GM12892 (cell line): Measurements from ENCODE around the gene GOLGA6B.
"Not testable (repeated sequence)": the region's sequence is repeated elsewhere in the genome, so short reads cannot be mapped to it uniquely, and the experiment has no call there.

Experiments
- DNase-seq: peaks from one replicate; pipeline ENCODE4 v3.0.0; 2011; ENCODE audit not compliant: insufficient read length
- FAIRE-seq: peaks from 2 replicates; lab custom pipeline; 2011; peaks lifted over from hg19 to GRCh38; lab: Jason Lieb, UNC
- POLR2A ChIP-seq: IDR thresholded peaks from 2 replicates; pipeline ENCODE4 v1.6.1; 2011; ENCODE audit warnings: low read depth, low read length, control low read depth
- POLR2AphosphoS5 ChIP-seq: IDR thresholded peaks from 2 replicates; pipeline ENCODE4 v1.6.1; 2011; ENCODE audit warnings: low read depth, low read length, control low read depth
- TAF1 ChIP-seq: IDR thresholded peaks from 2 replicates; pipeline ENCODE4 v1.6.1; 2011; ENCODE audit warnings: low read depth, mild to moderate bottlenecking, control low read depth, low read length, borderline replicate concordance

Gene GOLGA6B

DNA sequence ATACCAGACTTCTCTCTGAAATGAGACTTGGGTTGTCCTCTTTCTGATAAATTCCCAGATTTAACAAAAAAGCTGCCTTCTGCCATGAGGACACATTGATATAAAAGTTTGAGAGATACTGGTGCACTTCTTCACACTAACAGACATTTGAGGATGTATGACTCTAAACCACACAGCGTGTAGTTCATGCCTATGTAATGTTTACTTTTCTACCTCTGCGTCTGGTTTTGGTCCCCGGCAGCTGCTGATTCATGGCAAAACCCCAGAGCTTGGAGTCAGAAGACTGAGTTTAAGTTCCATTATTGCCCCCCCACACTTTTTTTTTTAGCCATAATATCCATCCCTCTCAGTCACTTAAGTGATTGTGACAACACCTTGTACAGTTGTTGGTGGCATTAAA lies 1.5 kb downstream of the GOLGA6B start:
- not testable (repeated sequence) for DNase-seq, FAIRE-seq

DNA sequence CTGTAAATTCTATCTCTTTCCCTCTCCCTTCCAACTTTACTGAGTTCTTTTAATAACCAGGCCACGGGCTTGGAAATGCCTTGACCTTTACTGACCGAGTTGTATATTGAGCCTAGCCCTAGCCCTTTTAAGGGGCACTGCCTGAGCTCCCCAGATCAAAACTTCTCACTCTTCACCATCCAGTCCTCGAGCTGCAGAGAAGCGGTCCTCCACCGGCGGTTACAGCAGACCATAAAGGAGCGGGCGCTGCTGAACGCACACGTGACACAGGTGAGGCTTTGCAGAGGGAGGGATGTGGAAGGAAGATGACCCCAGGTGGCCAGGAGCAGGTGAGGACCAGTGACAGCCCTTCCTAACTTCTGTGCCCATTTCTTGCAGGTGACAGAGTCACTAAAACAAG lies 6.6 kb downstream of the GOLGA6B start:
- FAIRE-seq, DNase-seq: not testable (repeated sequence)

DNA sequence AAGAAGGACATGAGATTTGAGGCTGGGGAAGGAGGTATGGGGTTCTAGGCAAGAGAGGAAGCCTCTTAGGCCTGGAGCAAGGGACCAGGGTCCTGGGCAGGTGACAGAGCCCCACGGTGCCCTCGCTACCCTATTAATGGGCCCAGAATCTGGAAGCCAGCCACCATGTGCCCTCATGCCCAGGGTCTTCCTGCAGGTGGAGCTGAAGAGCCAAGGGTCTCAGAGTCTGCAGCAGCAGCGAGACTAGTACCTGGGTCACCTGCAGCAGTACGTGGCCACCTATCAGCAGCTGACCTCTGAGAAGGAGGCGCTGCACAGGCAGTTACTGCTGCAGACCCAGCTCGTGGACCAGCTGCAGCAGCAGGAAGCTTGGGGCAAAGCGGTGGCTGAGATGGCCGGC lies 9.4 kb downstream of the GOLGA6B start:
- DNase-seq, FAIRE-seq: not testable (repeated sequence)

DNA sequence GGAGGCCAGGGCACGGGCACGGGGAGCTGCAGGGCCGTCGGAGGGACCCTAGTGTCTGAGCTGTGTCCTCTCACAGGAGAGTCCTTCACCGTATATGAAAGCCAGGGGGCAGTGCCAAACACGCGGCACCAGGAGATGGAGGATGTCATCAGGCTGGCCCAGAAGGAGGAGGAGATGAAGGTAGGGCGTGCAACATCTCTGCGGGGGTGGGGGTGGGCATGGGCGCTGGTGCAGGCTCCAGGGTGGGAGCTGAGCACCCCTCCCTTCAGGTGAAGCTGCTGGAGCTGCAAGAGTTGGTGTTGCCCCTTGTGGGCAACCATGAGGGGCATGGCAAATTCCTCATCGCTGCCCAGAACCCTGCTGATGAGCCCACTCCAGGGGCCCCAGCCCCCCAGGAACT lies 11.2 kb downstream of the GOLGA6B start:
- DNase-seq, FAIRE-seq: not testable (repeated sequence)

DNA sequence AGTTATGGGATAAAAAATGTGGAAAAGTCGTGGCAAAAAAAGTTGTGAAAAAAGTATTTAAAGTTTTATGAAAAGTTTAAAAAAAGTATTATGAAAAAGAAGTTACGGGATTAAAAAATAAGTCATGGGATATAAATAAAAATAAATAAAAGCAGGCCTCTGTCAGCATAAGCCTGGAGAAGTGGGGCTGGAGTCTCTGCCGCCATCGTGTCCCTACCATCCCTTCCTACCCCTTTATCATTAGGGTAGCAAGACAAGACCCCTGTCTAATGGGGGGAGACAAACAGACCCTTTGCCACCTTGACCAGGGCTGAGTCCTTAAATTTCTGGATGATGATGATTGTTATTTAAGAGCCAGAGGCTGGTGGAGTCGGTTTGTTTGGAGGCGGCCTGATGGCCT lies 15.3 kb downstream of the GOLGA6B start:
- not testable (repeated sequence) for DNase-seq, FAIRE-seq

DNA sequence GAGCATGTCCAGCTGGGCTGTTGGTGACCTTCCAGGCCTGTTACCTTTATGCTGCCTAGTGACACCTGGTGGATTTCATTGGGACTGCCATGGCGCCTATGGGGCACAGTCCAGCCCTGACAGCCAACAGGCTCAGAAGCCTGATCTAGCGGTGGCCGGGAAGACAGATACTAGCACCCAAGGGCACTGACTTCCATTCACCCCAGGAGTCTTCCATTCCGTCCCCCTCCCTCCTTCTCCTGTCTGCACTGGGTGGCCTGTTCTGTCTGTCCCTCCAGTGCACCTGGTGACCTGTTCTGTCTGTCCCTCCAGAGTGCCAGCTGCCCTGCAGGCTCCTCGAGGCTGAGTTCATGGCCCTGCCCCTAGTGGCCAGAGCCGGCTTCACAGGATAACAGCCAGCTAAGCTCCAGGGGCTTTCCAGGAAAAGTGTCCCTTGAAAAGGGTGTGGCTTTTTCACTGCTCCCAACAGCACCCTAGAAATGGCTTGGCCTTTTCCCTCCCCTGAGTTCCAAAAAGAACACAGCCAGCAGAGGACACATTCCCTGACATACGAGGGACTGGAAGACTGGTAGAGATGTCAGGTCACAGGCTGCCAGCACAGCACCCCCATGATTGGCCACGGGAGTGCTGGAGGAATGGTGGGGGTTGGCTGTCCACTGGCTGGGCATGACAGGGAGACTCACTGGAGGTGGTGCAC lies 16.3 kb downstream of the GOLGA6B start:
- DNase-seq, result peak; percentile 34
- peak; percentile 87 for FAIRE-seq

DNA sequence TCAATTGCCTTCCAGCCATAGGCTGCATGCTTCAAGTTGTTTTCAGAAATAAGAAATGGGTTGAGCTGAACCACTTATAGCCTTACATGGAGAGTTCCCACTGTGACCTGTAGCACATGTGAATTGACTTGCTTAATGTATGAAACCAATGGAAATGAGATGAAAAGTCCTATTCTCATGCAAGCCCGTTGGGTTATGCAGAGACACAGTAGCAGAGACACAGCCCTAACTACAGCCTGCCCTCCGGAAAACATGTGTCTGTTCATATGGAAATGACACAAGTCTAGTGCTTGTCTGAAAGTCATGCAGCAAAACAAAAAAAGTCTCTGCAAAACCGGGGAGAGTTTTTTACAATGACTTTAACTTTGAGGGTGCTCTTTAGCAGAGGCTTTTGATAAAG lies 17.0 kb downstream of the GOLGA6B start:
- DNase-seq (no peak), FAIRE-seq (no peak)
- no peak for TF ChIP-seq TAF1
- no peak for TF ChIP-seq POLR2A
- no peak for TF ChIP-seq POLR2AphosphoS5

DNA sequence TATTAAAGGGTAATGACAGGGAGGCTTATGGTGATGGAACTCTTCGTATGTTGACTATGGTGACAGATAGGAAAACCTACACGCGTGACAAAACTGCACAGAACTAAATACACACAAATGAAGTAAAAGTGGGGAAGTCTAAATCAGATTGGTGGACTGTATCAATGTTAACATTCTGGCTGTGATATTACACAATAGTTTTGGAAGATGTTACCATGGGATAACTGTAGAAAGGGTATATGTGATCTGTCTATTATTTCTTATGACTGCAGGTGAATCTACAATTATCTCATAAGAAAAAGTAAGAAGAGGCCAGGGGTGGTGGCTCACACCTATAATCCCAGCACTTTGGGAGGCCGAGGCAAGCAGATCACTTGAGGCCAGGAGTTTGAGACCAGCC lies 22.3 kb downstream of the GOLGA6B start:
- FAIRE-seq (no peak), DNase-seq (no peak)
- TF ChIP-seq TAF1 (no peak), POLR2AphosphoS5 (no peak), POLR2A (no peak)

DNA sequence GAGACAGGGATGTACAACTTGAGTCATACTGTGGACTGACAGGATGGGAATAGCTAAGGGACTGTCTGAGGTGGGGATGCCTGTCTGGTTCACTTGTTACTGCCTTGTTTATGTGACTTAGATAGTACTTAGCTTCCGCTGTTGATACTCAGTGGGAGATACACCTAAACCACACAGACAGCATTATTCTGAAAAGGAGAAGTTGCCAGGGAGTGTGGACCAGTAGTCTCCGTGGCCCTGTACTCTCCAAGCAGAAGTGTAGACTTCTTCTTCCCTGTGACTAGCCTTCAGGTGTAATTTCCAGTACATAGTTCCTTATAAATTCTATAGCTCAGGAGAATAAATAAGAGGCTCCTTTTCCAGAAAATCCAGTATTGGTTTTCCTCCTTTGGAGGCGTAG lies 26.4 kb downstream of the GOLGA6B start:
- no peak for DNase-seq
- FAIRE-seq, result no peak
- TF ChIP-seq TAF1 (no peak), POLR2AphosphoS5 (no peak), POLR2A (no peak)

DNA sequence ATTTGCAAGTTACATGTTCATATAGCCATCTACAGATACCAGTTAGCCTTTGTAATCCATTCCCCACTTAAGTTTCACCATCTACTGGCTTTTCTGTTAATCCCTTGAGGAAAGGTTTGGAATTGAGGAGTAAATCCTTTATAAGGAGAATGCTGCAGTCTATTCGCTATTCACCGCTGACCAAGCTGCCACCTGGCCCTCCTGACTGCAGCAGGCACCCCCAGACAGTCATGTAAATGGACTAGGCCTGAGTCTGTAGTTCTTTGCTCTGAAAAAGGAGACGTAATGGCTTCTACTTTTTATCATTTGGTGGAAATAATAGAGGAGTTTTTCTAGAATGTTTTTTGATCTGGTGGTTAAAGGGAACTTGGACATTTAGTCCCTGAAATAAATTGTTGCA lies 28.3 kb downstream of the GOLGA6B start:
- DNase-seq, result no peak
- no peak for FAIRE-seq
- TF ChIP-seq POLR2A (no peak), POLR2AphosphoS5 (no peak), TAF1 (no peak)

DNA sequence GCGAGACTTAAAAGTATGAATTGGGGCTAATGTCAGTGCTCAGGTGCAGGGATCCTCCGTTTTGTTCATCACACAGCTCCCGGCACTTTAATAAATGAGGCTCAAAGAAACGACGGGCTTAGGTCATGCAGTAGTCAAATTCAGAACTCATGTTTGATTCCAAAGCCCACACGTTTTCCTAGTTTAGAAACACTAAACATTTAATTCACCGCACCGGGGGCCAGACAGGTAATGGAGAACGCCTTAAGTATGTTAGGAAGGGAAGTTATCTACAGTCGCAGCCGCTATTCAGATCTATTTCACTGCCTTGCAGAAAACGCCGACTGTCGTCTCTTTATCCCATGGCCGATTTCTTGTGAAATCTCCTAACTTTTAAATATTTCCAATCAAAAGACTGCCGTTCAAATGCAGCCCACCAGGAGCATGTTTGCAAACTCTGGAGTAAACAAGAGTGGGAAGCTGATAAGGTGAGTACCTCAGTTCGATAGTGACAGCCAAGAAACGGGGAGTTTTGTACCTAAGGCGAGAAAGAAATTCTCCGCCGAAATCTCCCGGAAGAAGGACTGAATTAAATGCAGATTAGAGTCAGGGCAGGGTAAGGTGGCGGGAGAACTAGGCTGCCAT lies 30.9 kb downstream of the GOLGA6B start:
- FAIRE-seq (no peak), DNase-seq (no peak)
- no peak for TF ChIP-seq POLR2AphosphoS5
- TF ChIP-seq POLR2A, result no peak
- no peak for TF ChIP-seq TAF1

DNA sequence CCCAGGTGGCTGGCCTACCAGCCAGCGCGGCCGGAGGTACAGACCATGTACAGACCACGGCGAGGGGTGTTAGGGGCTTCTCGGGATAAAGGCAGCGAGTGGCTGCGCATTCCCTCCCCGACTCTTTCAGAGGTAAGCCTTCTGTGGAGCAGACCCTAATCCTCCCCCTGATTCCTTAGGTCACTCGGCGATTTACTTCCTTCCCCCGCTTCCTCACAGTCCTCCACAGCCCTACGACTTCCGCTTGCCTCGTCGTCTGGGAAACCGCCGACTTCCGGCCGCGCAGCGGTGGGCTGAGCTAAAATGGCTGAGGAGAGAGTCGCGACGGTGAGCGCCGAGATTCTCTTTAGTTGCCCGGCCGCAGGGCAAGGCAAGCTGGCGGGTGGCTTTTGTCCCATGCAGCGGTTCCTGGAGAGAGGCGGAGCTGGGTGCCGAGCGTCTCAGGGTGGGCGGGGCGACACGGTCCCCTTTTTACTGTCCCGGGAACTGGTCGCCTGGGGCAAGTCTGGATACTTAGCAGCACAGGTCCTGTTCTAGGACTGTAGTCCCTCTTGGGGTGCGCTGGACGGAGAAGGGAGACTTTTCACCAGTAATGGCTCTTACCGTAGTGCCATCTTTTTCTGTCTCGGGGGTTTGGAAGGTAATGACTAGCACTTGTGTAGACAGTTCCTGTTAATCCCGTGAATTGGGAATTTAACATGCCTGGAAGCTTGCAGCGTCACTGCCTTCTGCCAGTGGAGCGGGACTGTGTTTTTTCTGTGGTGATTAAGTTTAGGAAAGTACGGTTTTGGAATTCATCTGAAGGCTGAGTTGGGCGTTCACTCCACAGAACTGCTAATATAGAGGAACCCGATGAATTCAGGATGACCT lies 31.7 kb downstream of the GOLGA6B start, which contains the start of the genes BBS4 and HIGD2B:
Gene BBS4, plus strand, starts transcription at position 283 of the 870 bp plus-strand sequence. Its CDS starts 21 bp downstream, at position 304.
Gene HIGD2B, minus strand, starts transcription at position 258 of the 870 bp plus-strand sequence. CDS start 9,808 bp downstream, outside the sequence.
- FAIRE-seq (peak; percentile 95), DNase-seq (peak; percentile 68)

More for the DNA sequence above, 31.7 kb downstream of the GOLGA6B start, which contains the start of the genes BBS4 and HIGD2B:
- TF ChIP-seq TAF1, result peak; percentile 66; the same call in 1 of the 2 replicates
- peak; percentile 85 for TF ChIP-seq POLR2A
- peak; percentile 62; the same call in 1 of the 2 replicates for TF ChIP-seq POLR2AphosphoS5
